HEK293T (cell line): ENCODE measurements around the gene GOLGA6A.

Experiments used
- CTCF ChIA-PET: fragments of 350-600 bp; formaldehyde crosslinking; extraction: SDS; loops from one replicate; lab custom pipeline; 2021; ENCODE audit warnings: antibody characterized with exemption, inconsistent platforms; lab: Yijun Ruan, JAX
- POLR2A ChIA-PET: fragments of 350-600 bp; formaldehyde crosslinking; extraction: SDS; loops from one replicate; lab custom pipeline; 2020; ENCODE audit warnings: antibody characterized with exemption, inconsistent platforms; lab: Yijun Ruan, JAX
- DNase-seq: peaks from one replicate; pipeline ENCODE4 v3.0.0; 2012; ENCODE audit warnings: mixed read lengths; ENCODE audit errors: extremely low spot score
- ARNT ChIP-seq: fragments of 450-650 bp; IDR thresholded peaks from 2 replicates; pipeline ENCODE4 v1.6.1; 2017; ENCODE audit warnings: mild to moderate bottlenecking
- BHLHE40 ChIP-seq: fragments of 450-650 bp; IDR thresholded peaks from 2 replicates; pipeline ENCODE4 v1.6.1; 2016; ENCODE audit warnings: mild to moderate bottlenecking, moderate library complexity, borderline replicate concordance
- CTBP1 ChIP-seq: fragments of 450-650 bp; IDR thresholded peaks from 2 replicates; pipeline ENCODE4 v1.6.1; 2016; ENCODE audit warnings: borderline replicate concordance
- ELF4 ChIP-seq: fragments of 450-650 bp; IDR thresholded peaks from 2 replicates; pipeline ENCODE4 v1.6.1; 2017; ENCODE audit warnings: antibody characterized with exemption
- FOXA1 ChIP-seq: fragments of 450-650 bp; IDR thresholded peaks from 2 replicates; pipeline ENCODE4 v1.6.1; 2016; ENCODE audit warnings: mild to moderate bottlenecking
- FOXK2 ChIP-seq: fragments of 450-650 bp; IDR thresholded peaks from 2 replicates; pipeline ENCODE4 v1.6.1; 2016; ENCODE audit warnings: mild to moderate bottlenecking
- FOXM1 ChIP-seq: fragments of 450-650 bp; IDR thresholded peaks from 2 replicates; pipeline ENCODE4 v1.6.1; 2017; ENCODE audit warnings: mild to moderate bottlenecking, borderline replicate concordance
- HDGF ChIP-seq: fragments of 450-650 bp; IDR thresholded peaks from 2 replicates; pipeline ENCODE4 v1.6.1; 2017; ENCODE audit warnings: antibody characterized with exemption, borderline replicate concordance
- L3MBTL2 ChIP-seq: fragments of 450-650 bp; conservative IDR thresholded peaks from 2 replicates; pipeline ENCODE4 v1.6.1; 2016; ENCODE audit warnings: mild to moderate bottlenecking
- LEF1 ChIP-seq: fragments of 450-650 bp; IDR thresholded peaks from 2 replicates; pipeline ENCODE4 v1.6.1; 2017; ENCODE audit warnings: mild to moderate bottlenecking, borderline replicate concordance
- NFRKB ChIP-seq: fragments of 450-650 bp; IDR thresholded peaks from 2 replicates; pipeline ENCODE4 v1.6.1; 2016; ENCODE audit warnings: mild to moderate bottlenecking, moderate library complexity
- SP1 ChIP-seq: fragments of 450-650 bp; IDR thresholded peaks from 2 replicates; pipeline ENCODE4 v1.6.1; 2017
- SUZ12 ChIP-seq: fragments of 450-650 bp; IDR thresholded peaks from 2 replicates; pipeline ENCODE4 v1.6.1; 2016; ENCODE audit warnings: mild to moderate bottlenecking
- TARDBP ChIP-seq: fragments of 450-650 bp; IDR thresholded peaks from 2 replicates; pipeline ENCODE4 v1.6.1; 2016
- ZNF384 ChIP-seq: fragments of 450-650 bp; IDR thresholded peaks from 2 replicates; pipeline ENCODE4 v1.6.1; 2016
- TF ChIP-seq, protein P1 (sequence below): fragments of 450-650 bp; IDR thresholded peaks from 2 replicates; pipeline ENCODE4 v1.6.1; 2016

GOLGA6A gene

GRCh38 chr15:74032606-74033561 is 49.5 kb downstream of the GOLGA6A start:
- no peak for DNase-seq
- ChIA-PET POLR2A (interaction anchor here (1.5 kb wide), 1 partner anchor 39 kb away, joined by 3 read pairs; no protein-coding TSS in a partner anchor), CTCF (interaction anchor here (1.1 kb wide), 1 partner anchor 288 kb away, joined by 3 read pairs; no protein-coding TSS in a partner anchor)
- TF ChIP-seq ARNT (no peak), LEF1 (no peak), NFRKB (no peak), BHLHE40 (no peak), FOXA1 (no peak), FOXK2 (no peak), SP1 (no peak), SUZ12 (no peak), ELF4 (no peak), HDGF (no peak), L3MBTL2 (no peak), TARDBP (no peak), ZNF384 (no peak), FOXM1 (no peak), CTBP1 (no peak)
- TF ChIP-seq, protein P1, sequence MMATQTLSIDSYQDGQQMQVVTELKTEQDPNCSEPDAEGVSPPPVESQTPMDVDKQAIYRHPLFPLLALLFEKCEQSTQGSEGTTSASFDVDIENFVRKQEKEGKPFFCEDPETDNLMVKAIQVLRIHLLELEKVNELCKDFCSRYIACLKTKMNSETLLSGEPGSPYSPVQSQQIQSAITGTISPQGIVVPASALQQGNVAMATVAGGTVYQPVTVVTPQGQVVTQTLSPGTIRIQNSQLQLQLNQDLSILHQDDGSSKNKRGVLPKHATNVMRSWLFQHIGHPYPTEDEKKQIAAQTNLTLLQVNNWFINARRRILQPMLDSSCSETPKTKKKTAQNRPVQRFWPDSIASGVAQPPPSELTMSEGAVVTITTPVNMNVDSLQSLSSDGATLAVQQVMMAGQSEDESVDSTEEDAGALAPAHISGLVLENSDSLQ, result no peak

GRCh38 chr15:74032046-74032445 is 50.3 kb downstream of the GOLGA6A start:
- CTCF ChIA-PET, result interaction anchor here (0.6 to 1.0 kb wide), 2 partner anchors 59 to 103 kb away, joined by 3 read pairs; no protein-coding TSS in a partner anchor
- POLR2A ChIA-PET, result interaction anchor here (1.4 kb wide), 1 partner anchor 37 kb away, joined by 3 read pairs; the partner anchor contains the start of gene PML
- TF ChIP-seq FOXA1 (no peak), ZNF384 (no peak), TARDBP (no peak), NFRKB (no peak), L3MBTL2 (no peak), SP1 (no peak), HDGF (no peak), LEF1 (no peak), FOXM1 (no peak), ARNT (no peak), BHLHE40 (no peak), CTBP1 (no peak)
- TF ChIP-seq, protein P1, result no peak
- DNase-seq, result no peak

DNA sequence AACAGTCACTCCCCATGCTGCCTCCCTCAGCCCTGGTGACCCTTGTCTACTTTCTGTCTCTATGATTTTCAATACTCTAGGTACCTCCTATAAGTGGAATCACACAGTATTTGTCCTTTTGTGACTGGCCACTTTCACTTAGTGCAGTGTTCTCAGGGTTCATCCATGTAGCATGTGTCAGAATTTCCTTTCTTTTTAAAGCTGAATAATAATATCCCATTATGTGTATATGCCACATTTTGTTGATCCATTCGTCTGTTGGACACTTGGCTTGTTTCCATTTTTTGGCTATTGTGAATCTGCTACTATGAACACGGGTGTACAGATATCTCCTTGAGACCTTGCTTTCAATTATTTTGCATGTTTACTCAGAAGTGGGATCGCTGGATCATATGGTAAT is 53.7 kb downstream of the GOLGA6A start:
- ChIA-PET CTCF (no interaction called here), POLR2A (no interaction called here)
- TF ChIP-seq SUZ12, result no peak
- no peak for TF ChIP-seq ARNT
- no peak for TF ChIP-seq L3MBTL2
- no peak for TF ChIP-seq ELF4
- no peak for TF ChIP-seq CTBP1
- no peak for TF ChIP-seq HDGF
- TF ChIP-seq SP1, result no peak
- TF ChIP-seq TARDBP, result no peak
- TF ChIP-seq, protein P1, result no peak
- TF ChIP-seq ZNF384, result no peak
- no peak for TF ChIP-seq FOXK2
- no peak for TF ChIP-seq FOXA1
- TF ChIP-seq FOXM1, result no peak
- TF ChIP-seq LEF1, result no peak
- no peak for TF ChIP-seq BHLHE40
- TF ChIP-seq NFRKB, result no peak
- DNase-seq, result no peak

DNA sequence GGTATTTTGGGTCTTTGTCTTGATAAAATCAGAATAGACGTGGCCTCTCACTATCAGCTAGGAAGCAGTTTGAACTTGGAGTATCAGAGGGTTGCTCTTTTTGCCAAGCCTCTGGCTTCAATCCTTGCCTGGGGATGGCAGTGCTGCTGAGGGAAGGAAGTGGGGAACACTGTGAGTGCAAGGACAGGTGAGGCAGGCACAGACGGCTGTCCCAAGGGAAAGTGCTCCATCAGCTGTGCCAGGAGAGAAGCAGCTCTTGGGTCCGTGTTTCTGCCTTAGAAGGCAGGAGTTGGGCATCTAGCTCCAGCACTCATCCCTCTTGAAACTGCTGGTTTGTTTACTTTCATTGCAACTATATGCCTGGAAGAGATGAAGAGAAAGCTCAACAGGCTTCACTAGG is 54.7 kb downstream of the GOLGA6A start:
- ChIA-PET POLR2A (interaction anchor here (1.4 kb wide), 1 partner anchor 34 kb away, joined by 4 read pairs; the partner anchor contains the start of gene PML), CTCF (interaction anchor here (0.8 to 1.1 kb wide), 2 partner anchors 21 to 55 kb away, joined by 3 read pairs; no protein-coding TSS in a partner anchor)
- no peak for TF ChIP-seq FOXA1
- no peak for TF ChIP-seq LEF1
- TF ChIP-seq ARNT, result no peak
- no peak for TF ChIP-seq FOXK2
- TF ChIP-seq, protein P1, result no peak
- DNase-seq, result no peak

- CTCF ChIA-PET, result no interaction called here
Observed at GRCh38 chr15:74025436-74025835, 56.9 kb downstream of the GOLGA6A start.

More at GRCh38 chr15:74025436-74025835, 56.9 kb downstream of the GOLGA6A start:
- no peak for DNase-seq
- no peak for TF ChIP-seq SUZ12
- TF ChIP-seq BHLHE40, result no peak
- TF ChIP-seq LEF1, result no peak
- TF ChIP-seq FOXK2, result no peak
- no peak for TF ChIP-seq NFRKB
- TF ChIP-seq FOXM1, result no peak
- TF ChIP-seq, protein P1, result no peak
- no peak for TF ChIP-seq TARDBP
- TF ChIP-seq L3MBTL2, result no peak
- TF ChIP-seq FOXA1, result no peak
- TF ChIP-seq CTBP1, result no peak
- TF ChIP-seq HDGF, result no peak
- TF ChIP-seq ZNF384, result no peak
- TF ChIP-seq ELF4, result no peak
- TF ChIP-seq SP1, result no peak
- TF ChIP-seq ARNT, result no peak
- POLR2A ChIA-PET, result no interaction called here
